Measurements from ENCODE around the gene ICAM2. TPM values are rescaled to one million over a fixed set of nuclear protein-coding genes. Genes with fewer than 3 reads are reported as not detected.

Gene ICAM2
- polyA plus RNA-seq, 1 of the 3 experiments (the other 2 are of a cell fraction) = 0.08 TPM

GRCh38 chr17:63972796-63973195, 47.6 kb downstream of the ICAM2 start, which contains the start of gene SCN4A:
Gene SCN4A (minus strand): TSS chr17:63972918. CDS start chr17:63972841, 77 bp downstream.
- ChIA-PET POLR2A (no interaction called here), CTCF (interaction anchor here (1.2 to 3.1 kb wide), 5 partner anchors 17 to 56 kb away, joined by 4 to 14 read pairs (median 5); partner anchors contain the start of gene GH1)
- Histone ChIP-seq H3K4me2 (0 out of 2 replicates have a peak within 1 kb of the TSS, but pooled peaks have one; percentile 56), H3K9me2 (no peaks in the 10 kb centered on the region), H3F3A (replicated peaks; ENCODE audit: insufficient read depth) (no peaks in the 10 kb centered on the region), H3K27ac (ENCODE audit: low read depth in 2 of 2, low read length in 1 of 2) (no peak within 1 kb of the TSS), H3K79me2 (ENCODE audit: insufficient read depth) (no peaks in the 10 kb centered on the region), H3K9me3 (no peaks in the 10 kb centered on the region), H3K4me3 (ENCODE audit: low read depth in 2 of 2, low read length in 1 of 2) (no peak within 1 kb of the TSS), H3K9ac (no peak within 1 kb of the TSS), H2AFZ (ENCODE audit: low read depth) (no peak within 1 kb of the TSS), H3K4me1 (ENCODE audit: control insufficient read depth in 1 of 2, insufficient read depth in 2 of 2, low read depth in 1 of 2, low read length in 1 of 2) (peaks cover 6 to 12% of the 10 kb centered on the region in 2 experiments; a peak in 3 of 4 replicates), H4K20me1 (ENCODE audit: insufficient read depth) (no peaks in the 10 kb centered on the region), H3K36me3 (replicated peaks in 1 of 2; ENCODE audit: control insufficient read depth in 1 of 2, insufficient read depth in 2 of 2, low read length in 1 of 2) (no peaks in the 10 kb centered on the region), H3K27me3 (ENCODE audit: insufficient read depth) (no peaks in the 10 kb centered on the region)
- no peak for DNase-seq
- TF ChIP-seq NRF1 (IDR thresholded peaks at IDR 0.05; ENCODE audit: low read depth, low read length) (no peak), MXI1 (IDR thresholded peaks at IDR 0.05; ENCODE audit: low read depth, low read length) (no peak), NFIC (IDR thresholded peaks at IDR 0.05; ENCODE audit: borderline replicate concordance) (no peak), EZH2phosphoT487 (IDR thresholded peaks at IDR 0.05; ENCODE audit: borderline replicate concordance, low read depth) (no peak), FOXM1 (IDR thresholded peaks at IDR 0.05; ENCODE audit: low read depth) (no peak), GABPA (IDR thresholded peaks at IDR 0.05; ENCODE audit: low read depth) (no peak)
- 95% methylated on average over 14 of the region's 14 CpGs for WGBS (ENCODE audit: low lambda C conversion rate)

- ChIA-PET POLR2A (no interaction called here), CTCF (interaction anchor here (1.1 to 4.1 kb wide), 5 partner anchors 18 to 164 kb away, joined by 3 to 22 read pairs (median 11); no protein-coding TSS in a partner anchor)
- DNase-seq = no peak
- Histone ChIP-seq H3K9me3 (no peaks in the 10 kb centered on the region), H2AFZ (ENCODE audit: low read depth) (no peak overlapping the region), H3K9me2 (no peaks in the 10 kb centered on the region), H3K9ac (no peak overlapping the region), H4K20me1 (ENCODE audit: insufficient read depth) (no peaks in the 10 kb centered on the region), H3K4me1 (ENCODE audit: control insufficient read depth in 1 of 2, insufficient read depth in 2 of 2, low read depth in 1 of 2, low read length in 1 of 2) (peaks cover 4 to 6% of the 10 kb centered on the region in 2 experiments; a peak in 3 of 4 replicates), H3K27ac (ENCODE audit: low read depth in 2 of 2, low read length in 1 of 2) (no peak overlapping the region), H3K27me3 (ENCODE audit: insufficient read depth) (no peaks in the 10 kb centered on the region), H3F3A (replicated peaks; ENCODE audit: insufficient read depth) (no peaks in the 10 kb centered on the region), H3K4me2 (no peak overlapping the region), H3K36me3 (replicated peaks in 1 of 2; ENCODE audit: control insufficient read depth in 1 of 2, insufficient read depth in 2 of 2, low read length in 1 of 2) (no peaks in the 10 kb centered on the region), H3K4me3 (ENCODE audit: low read depth in 2 of 2, low read length in 1 of 2) (no peak overlapping the region), H3K79me2 (ENCODE audit: insufficient read depth) (no peaks in the 10 kb centered on the region)
- 75% methylated on average over 10 of the region's 10 CpGs for WGBS (ENCODE audit: low lambda C conversion rate)
- TF ChIP-seq, protein P1, sequence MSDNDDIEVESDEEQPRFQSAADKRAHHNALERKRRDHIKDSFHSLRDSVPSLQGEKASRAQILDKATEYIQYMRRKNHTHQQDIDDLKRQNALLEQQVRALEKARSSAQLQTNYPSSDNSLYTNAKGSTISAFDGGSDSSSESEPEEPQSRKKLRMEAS (IDR thresholded peaks at IDR 0.05; ENCODE audit: low read depth) = no peak
- no peak for TF ChIP-seq USF1 (IDR thresholded peaks at IDR 0.05; ENCODE audit: borderline replicate concordance, low read depth)
Observed at GRCh38 chr17:63969278-63969677, 51.2 kb downstream of the ICAM2 start.

- H3K9ac ChIP-seq = no peak overlapping the region
- no peaks in the 10 kb centered on the region for H3F3A ChIP-seq (replicated peaks; ENCODE audit: insufficient read depth)
- no peak overlapping the region for H3K4me3 ChIP-seq (ENCODE audit: low read depth in 2 of 2, low read length in 1 of 2)
- DNase-seq = no peak
- H3K9me3 ChIP-seq = no peaks in the 10 kb centered on the region
- CTCF ChIA-PET = interaction anchor here (0.8 to 4.1 kb wide), 9 partner anchors 11 to 314 kb away, joined by 3 to 22 read pairs (median 4); no protein-coding TSS in a partner anchor
- no peaks in the 10 kb centered on the region for H3K4me1 ChIP-seq (ENCODE audit: control insufficient read depth in 1 of 2, insufficient read depth in 2 of 2, low read depth in 1 of 2, low read length in 1 of 2)
- no peak overlapping the region for H2AFZ ChIP-seq (ENCODE audit: low read depth)
- H3K27ac ChIP-seq (ENCODE audit: low read depth in 2 of 2, low read length in 1 of 2) = no peak overlapping the region
- H3K36me3 ChIP-seq (replicated peaks in 1 of 2; ENCODE audit: control insufficient read depth in 1 of 2, insufficient read depth in 2 of 2, low read length in 1 of 2) = no peaks in the 10 kb centered on the region
- 78% methylated on average over 19 of the region's 19 CpGs for WGBS (ENCODE audit: low lambda C conversion rate)
- no peaks in the 10 kb centered on the region for H3K79me2 ChIP-seq (ENCODE audit: insufficient read depth)
- TF ChIP-seq NRF1 (IDR thresholded peaks at IDR 0.05; ENCODE audit: low read depth, low read length) (no peak), USF1 (IDR thresholded peaks at IDR 0.05; ENCODE audit: borderline replicate concordance, low read depth) (peak; percentile 24; the same call in 1 of the 2 replicates)
- TF ChIP-seq, protein P1 (IDR thresholded peaks at IDR 0.05; ENCODE audit: low read depth) = no peak
- no peak overlapping the region for H3K4me2 ChIP-seq
- no peaks in the 10 kb centered on the region for H4K20me1 ChIP-seq (ENCODE audit: insufficient read depth)
- POLR2A ChIA-PET = no interaction called here
- H3K27me3 ChIP-seq (ENCODE audit: insufficient read depth) = no peaks in the 10 kb centered on the region
- no peaks in the 10 kb centered on the region for H3K9me2 ChIP-seq
Observed at GRCh38 chr17:63967953-63968352, 52.5 kb downstream of the ICAM2 start.

Data from SK-N-SH (cell line).